Measurements from ENCODE around the gene TMEM255A. TPM values are rescaled to one million over a fixed set of nuclear protein-coding genes. Genes with fewer than 3 reads are reported as not detected.

TMEM255A gene
- total and polyA plus RNA-seq, 2 of the 13 experiments (the other 11 are each of a cell fraction or from before 2014, with no cell fraction given) = 0.13 to 0.40 TPM

DNA sequence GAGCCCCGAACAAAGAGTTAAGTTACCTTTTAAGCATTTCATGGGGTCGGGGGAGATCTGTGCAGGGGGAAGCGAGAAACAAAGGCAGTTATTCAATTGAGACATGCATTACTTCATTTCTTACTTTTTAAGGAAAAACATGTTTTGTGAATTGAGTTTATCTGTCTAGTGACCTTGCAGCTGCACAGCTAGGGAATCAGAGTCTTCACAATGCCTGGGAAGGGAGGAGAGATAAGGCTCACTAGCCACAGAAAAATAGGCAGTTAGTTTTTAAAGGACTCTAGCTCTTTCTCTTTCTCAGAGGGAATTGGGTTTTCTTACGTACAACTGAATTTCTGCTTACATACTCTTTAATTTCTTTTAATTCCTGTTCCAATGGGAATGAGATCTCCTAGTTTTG, 86.9 kb downstream of the TMEM255A start:
- intact Hi-C loops (cut with micrococcal nuclease; ENCODE audit: unreplicated experiment) = no loop called here
- BruUV-seq (replicated peaks) = no TSS peak
- Histone ChIP-seq H3K4me3 (replicated peaks in 1 of 3; ENCODE audit: insufficient read depth in 1 of 3, low read depth in 2 of 3, low read length in 3 of 3) (no peak overlapping the region), H3K9ac (ENCODE audit: insufficient read depth, low read depth, low read length) (no peak overlapping the region), H3K4me2 (ENCODE audit: low read depth, low read length) (no peak overlapping the region), H3K9me3 (ENCODE audit: low read length) (no peaks in the 10 kb centered on the region), H3K79me2 (ENCODE audit: insufficient read depth, low read length) (no peaks in the 10 kb centered on the region), H3K27me3 (ENCODE audit: control insufficient read depth in 1 of 2, insufficient read depth in 2 of 2, low read length in 2 of 2) (no peaks in the 10 kb centered on the region), H3K4me1 (ENCODE audit: insufficient read depth, low read length) (no peaks in the 10 kb centered on the region), H3K36me3 (replicated peaks in 1 of 2; ENCODE audit: control insufficient read depth in 1 of 2, insufficient read depth in 2 of 2, low read length in 2 of 2) (no peaks in the 10 kb centered on the region), H2AFZ (ENCODE audit: low read length) (no peak overlapping the region), H4K20me1 (ENCODE audit: insufficient read depth, low read length) (no peaks in the 10 kb centered on the region), H3K27ac (ENCODE audit: extremely low read length, insufficient read depth, low read length) (no peak overlapping the region)
- WGBS (ENCODE audit: low lambda C conversion rate) = 95% methylated on average over 4 of the region's 4 CpGs
- no peak for DNase-seq (ENCODE audit: low spot score)
- in situ Hi-C loops (cut with HindIII; ENCODE audit: extremely low pct_ligation_motif_present, low pct_unique_long_range_greater_than_20kb) = no loop called here
- ChIA-PET CTCF (ENCODE audit: low intra/inter-chr PET ratio, low total read pairs) (no interaction called here), POLR2A (no interaction called here)
- FAIRE-seq = no peak
- ATAC-seq = no peak
- TF ChIP-seq SOX13 (IDR thresholded peaks at IDR 0.05) (no peak), SOX13 (CRISPR knock-in tag; conservative IDR thresholded peaks at IDR 0.05 in 1 of 2, IDR thresholded peaks at IDR 0.05 in 1 of 2) (no peak), DR1 (CRISPR knock-in tag; IDR thresholded peaks at IDR 0.05) (no peak)
- TF ChIP-seq, protein P1, sequence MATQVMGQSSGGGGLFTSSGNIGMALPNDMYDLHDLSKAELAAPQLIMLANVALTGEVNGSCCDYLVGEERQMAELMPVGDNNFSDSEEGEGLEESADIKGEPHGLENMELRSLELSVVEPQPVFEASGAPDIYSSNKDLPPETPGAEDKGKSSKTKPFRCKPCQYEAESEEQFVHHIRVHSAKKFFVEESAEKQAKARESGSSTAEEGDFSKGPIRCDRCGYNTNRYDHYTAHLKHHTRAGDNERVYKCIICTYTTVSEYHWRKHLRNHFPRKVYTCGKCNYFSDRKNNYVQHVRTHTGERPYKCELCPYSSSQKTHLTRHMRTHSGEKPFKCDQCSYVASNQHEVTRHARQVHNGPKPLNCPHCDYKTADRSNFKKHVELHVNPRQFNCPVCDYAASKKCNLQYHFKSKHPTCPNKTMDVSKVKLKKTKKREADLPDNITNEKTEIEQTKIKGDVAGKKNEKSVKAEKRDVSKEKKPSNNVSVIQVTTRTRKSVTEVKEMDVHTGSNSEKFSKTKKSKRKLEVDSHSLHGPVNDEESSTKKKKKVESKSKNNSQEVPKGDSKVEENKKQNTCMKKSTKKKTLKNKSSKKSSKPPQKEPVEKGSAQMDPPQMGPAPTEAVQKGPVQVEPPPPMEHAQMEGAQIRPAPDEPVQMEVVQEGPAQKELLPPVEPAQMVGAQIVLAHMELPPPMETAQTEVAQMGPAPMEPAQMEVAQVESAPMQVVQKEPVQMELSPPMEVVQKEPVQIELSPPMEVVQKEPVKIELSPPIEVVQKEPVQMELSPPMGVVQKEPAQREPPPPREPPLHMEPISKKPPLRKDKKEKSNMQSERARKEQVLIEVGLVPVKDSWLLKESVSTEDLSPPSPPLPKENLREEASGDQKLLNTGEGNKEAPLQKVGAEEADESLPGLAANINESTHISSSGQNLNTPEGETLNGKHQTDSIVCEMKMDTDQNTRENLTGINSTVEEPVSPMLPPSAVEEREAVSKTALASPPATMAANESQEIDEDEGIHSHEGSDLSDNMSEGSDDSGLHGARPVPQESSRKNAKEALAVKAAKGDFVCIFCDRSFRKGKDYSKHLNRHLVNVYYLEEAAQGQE (IDR thresholded peaks at IDR 0.05; ENCODE audit: borderline replicate concordance in 1 of 2, low read depth in 1 of 2, low read length in 2 of 2) = no peak

DNA sequence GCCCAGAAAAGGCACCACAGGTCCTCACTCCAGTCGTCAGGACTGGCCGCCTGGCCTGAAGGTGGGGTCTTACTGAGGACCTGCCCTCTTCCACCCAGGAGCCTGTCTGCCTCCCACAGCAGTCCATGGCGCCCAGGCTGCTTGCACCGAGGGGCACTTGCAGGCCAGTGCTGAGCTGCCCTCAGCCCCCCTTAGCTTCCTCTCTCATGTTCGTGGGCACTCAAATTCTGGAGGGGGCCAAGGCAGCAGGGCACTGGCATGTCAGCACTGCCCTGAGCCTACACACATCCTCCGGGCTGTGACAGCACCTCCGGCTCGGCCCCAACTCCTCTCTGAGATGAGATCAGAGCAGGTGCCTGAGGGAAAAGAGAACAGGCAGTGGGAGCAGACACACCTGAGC, 87.9 kb downstream of the TMEM255A start:
- Histone ChIP-seq H3K27ac (ENCODE audit: extremely low read length, insufficient read depth, low read length) (no peak overlapping the region), H3K79me2 (ENCODE audit: insufficient read depth, low read length) (no peaks in the 10 kb centered on the region), H3K4me1 (ENCODE audit: insufficient read depth, low read length) (no peaks in the 10 kb centered on the region), H3K9me3 (ENCODE audit: low read length) (no peaks in the 10 kb centered on the region), H4K20me1 (ENCODE audit: insufficient read depth, low read length) (no peaks in the 10 kb centered on the region), H3K27me3 (ENCODE audit: control insufficient read depth in 1 of 2, insufficient read depth in 2 of 2, low read length in 2 of 2) (no peaks in the 10 kb centered on the region), H3K36me3 (replicated peaks in 1 of 2; ENCODE audit: control insufficient read depth in 1 of 2, insufficient read depth in 2 of 2, low read length in 2 of 2) (no peaks in the 10 kb centered on the region), H2AFZ (ENCODE audit: low read length) (no peak overlapping the region), H3K4me3 (replicated peaks in 1 of 3; ENCODE audit: insufficient read depth in 1 of 3, low read depth in 2 of 3, low read length in 3 of 3) (no peak overlapping the region), H3K4me2 (ENCODE audit: low read depth, low read length) (no peak overlapping the region), H3K9ac (ENCODE audit: insufficient read depth, low read depth, low read length) (no peak overlapping the region)
- no peak for DNase-seq (ENCODE audit: low spot score)
- no peak for FAIRE-seq
- no TSS peak for BruUV-seq (replicated peaks)
- in situ Hi-C loops (cut with HindIII; ENCODE audit: extremely low pct_ligation_motif_present, low pct_unique_long_range_greater_than_20kb) (no loop called here), intact Hi-C loops (cut with micrococcal nuclease; ENCODE audit: unreplicated experiment) (no loop called here)
- WGBS (ENCODE audit: low lambda C conversion rate) = no CpG with 5 or more reads among the region's 8 CpGs
- ATAC-seq = no peak
- ChIA-PET CTCF (ENCODE audit: low intra/inter-chr PET ratio, low total read pairs) (no interaction called here), POLR2A (no interaction called here)
- TF ChIP-seq HIVEP1 (CRISPR knock-in tag; IDR thresholded peaks at IDR 0.05) (no peak), SSRP1 (CRISPR knock-in tag; IDR thresholded peaks at IDR 0.05) (no peak), MED1 (CRISPR knock-in tag; IDR thresholded peaks at IDR 0.05) (no peak), GTF2F1 (IDR thresholded peaks at IDR 0.05; ENCODE audit: low read length) (no peak)
- TF ChIP-seq, protein P2, sequence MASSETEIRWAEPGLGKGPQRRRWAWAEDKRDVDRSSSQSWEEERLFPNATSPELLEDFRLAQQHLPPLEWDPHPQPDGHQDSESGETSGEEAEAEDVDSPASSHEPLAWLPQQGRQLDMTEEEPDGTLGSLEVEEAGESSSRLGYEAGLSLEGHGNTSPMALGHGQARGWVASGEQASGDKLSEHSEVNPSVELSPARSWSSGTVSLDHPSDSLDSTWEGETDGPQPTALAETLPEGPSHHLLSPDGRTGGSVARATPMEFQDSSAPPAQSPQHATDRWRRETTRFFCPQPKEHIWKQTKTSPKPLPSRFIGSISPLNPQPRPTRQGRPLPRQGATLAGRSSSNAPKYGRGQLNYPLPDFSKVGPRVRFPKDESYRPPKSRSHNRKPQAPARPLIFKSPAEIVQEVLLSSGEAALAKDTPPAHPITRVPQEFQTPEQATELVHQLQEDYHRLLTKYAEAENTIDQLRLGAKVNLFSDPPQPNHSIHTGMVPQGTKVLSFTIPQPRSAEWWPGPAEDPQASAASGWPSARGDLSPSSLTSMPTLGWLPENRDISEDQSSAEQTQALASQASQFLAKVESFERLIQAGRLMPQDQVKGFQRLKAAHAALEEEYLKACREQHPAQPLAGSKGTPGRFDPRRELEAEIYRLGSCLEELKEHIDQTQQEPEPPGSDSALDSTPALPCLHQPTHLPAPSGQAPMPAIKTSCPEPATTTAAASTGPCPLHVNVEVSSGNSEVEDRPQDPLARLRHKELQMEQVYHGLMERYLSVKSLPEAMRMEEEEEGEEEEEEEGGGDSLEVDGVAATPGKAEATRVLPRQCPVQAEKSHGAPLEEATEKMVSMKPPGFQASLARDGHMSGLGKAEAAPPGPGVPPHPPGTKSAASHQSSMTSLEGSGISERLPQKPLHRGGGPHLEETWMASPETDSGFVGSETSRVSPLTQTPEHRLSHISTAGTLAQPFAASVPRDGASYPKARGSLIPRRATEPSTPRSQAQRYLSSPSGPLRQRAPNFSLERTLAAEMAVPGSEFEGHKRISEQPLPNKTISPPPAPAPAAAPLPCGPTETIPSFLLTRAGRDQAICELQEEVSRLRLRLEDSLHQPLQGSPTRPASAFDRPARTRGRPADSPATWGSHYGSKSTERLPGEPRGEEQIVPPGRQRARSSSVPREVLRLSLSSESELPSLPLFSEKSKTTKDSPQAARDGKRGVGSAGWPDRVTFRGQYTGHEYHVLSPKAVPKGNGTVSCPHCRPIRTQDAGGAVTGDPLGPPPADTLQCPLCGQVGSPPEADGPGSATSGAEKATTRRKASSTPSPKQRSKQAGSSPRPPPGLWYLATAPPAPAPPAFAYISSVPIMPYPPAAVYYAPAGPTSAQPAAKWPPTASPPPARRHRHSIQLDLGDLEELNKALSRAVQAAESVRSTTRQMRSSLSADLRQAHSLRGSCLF (CRISPR knock-in tag; IDR thresholded peaks at IDR 0.05; ENCODE audit: borderline replicate concordance) = no peak
- TF ChIP-seq, protein P3, sequence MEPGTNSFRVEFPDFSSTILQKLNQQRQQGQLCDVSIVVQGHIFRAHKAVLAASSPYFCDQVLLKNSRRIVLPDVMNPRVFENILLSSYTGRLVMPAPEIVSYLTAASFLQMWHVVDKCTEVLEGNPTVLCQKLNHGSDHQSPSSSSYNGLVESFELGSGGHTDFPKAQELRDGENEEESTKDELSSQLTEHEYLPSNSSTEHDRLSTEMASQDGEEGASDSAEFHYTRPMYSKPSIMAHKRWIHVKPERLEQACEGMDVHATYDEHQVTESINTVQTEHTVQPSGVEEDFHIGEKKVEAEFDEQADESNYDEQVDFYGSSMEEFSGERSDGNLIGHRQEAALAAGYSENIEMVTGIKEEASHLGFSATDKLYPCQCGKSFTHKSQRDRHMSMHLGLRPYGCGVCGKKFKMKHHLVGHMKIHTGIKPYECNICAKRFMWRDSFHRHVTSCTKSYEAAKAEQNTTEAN (CRISPR knock-in tag; conservative IDR thresholded peaks at IDR 0.05) = no peak
